HG02588 (cell line): ENCODE measurements around the gene SHC2.

Experiments used
- ATAC-seq: cut with Tn5 transposase; IDR thresholded peaks from one replicate; pipeline ENCODE4 v1.9.1; 2021; ENCODE audit warnings: mild to moderate bottlenecking, moderate library complexity; ENCODE audit not compliant: unreplicated experiment

The SHC2 gene

GRCh38 chr19:376111-376470, 84.7 kb downstream of the SHC2 start:
- no peak for ATAC-seq

GRCh38 chr19:375395-376110, 85.3 kb downstream of the SHC2 start:
- ATAC-seq = no peak

GRCh38 chr19:374886-375235, 86.0 kb downstream of the SHC2 start:
- ATAC-seq = no peak

GRCh38 chr19:374183-374885, 86.5 kb downstream of the SHC2 start:
- no peak for ATAC-seq

- no peak for ATAC-seq
Observed at GRCh38 chr19:373391-374182, 87.2 kb downstream of the SHC2 start.

GRCh38 chr19:372306-372890, 88.4 kb downstream of the SHC2 start:
- ATAC-seq = no peak

- no peak for ATAC-seq
Observed at GRCh38 chr19:371501-372168, 89.2 kb downstream of the SHC2 start.

- ATAC-seq = no peak
Observed at GRCh38 chr19:370641-371330, 90.0 kb downstream of the SHC2 start.

GRCh38 chr19:369876-370275, 91.0 kb downstream of the SHC2 start:
- ATAC-seq = no peak

- no peak for ATAC-seq
Observed at GRCh38 chr19:369256-369655, 91.6 kb downstream of the SHC2 start.

- ATAC-seq = no peak
Observed at GRCh38 chr19:368630-369024, 92.2 kb downstream of the SHC2 start.

GRCh38 chr19:367963-368629, 92.7 kb downstream of the SHC2 start:
- no peak for ATAC-seq

GRCh38 chr19:367561-367960, 93.3 kb downstream of the SHC2 start:
- no peak for ATAC-seq

- ATAC-seq = no peak
Observed at GRCh38 chr19:366951-367350, 93.9 kb downstream of the SHC2 start.
